Daoy (cell line): Measurements from ENCODE around the gene FAM234A. TPM values are rescaled to one million over a fixed set of nuclear protein-coding genes. Genes with fewer than 3 reads are reported as not detected.

Experiments used
- DNase-seq: peaks from one replicate; pipeline ENCODE4 v3.0.0-alpha.2; 2015; ENCODE audit warnings: low read depth
- total RNA-seq: library from RNA; depleted of rRNA; stranded (reverse); fragments of >200 nt; shearing (Covaris generic); gene quantifications from 2 replicates; pipeline ENCODE4 v1.2.3, GENCODE V29; 2014; rRNA removed

FAM234A gene
- total RNA-seq, 1 experiment from 2014 or later = 29.1 TPM

DNA sequence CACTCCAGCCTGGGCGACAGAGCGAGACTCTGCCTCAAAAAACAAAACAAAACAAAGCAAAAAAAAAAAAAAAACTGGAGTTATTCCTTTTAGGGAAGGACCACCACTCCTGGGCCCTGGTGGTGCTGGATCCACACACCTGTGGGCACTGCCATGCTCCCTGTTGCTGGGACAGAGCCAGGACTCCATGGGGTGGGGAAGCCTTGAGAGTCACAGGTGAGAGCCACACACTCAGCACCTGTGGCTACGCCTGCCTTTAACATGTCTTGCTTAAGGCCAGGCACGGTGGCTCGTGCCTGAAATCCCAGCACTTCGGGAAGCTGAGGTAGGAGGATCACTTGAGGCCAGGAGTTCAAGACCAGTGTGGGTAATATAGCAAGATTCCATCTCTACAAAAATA lies 66.6 kb downstream of the FAM234A start:
- no peak for DNase-seq

DNA sequence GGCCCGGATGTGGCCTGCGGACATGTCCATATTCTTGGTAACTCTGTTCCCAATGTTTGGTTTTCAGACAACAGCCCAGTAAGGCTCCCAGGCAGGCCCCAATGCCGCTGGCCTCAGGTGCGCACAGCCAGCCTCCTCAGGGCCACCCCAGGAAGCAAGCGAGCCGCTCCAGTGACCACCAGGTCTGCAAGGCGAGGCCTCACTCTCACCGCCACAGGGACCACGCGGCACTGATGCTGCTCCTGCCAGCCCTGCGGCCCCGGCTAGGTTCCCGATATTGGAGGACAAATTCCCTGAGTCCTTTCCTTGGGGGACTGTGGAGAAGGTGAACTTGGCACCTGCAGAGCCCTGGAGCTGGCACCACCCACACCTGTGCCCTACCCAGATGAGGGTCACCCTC lies 67.3 kb downstream of the FAM234A start:
- DNase-seq = no peak

DNA sequence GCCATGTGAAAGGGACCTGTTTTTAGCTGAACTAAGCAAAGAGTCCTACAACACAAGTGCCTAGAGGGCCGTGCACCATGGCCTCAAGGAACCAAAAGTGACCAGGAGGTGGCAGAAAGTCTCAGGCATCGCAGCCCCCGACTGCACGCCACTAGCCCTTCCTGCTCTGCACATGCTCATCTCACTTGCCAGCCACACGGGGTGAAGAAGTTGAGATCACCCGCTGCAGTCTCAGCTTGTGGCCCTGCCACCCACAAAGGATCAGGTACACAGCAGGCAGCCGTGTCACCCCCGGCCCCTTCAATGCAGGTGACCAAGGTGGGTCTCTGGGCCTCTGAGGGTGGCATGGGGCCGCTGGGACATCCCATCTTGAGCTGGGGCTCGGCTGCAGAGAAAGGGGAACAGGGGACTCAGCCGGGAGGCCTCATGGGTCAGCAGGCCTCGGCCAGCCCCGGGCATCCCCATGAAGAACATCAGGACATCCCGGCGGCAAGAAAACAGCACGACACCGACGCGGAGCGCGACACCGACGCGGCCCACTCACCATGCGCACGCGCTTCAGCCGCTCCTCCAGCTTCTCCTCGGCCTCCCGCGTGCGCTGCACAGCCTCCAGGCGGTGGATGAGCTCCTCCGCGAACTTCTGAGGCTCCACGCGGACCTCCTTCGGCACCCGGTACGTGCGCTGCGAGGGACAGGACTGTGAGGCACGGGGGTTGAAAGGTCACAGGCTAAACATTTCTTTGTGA lies 69.3 kb downstream of the FAM234A start:
- DNase-seq = no peak

GRCh38 chr16:305916-306626 lies 71.5 kb downstream of the FAM234A start:
- DNase-seq = no peak

DNA sequence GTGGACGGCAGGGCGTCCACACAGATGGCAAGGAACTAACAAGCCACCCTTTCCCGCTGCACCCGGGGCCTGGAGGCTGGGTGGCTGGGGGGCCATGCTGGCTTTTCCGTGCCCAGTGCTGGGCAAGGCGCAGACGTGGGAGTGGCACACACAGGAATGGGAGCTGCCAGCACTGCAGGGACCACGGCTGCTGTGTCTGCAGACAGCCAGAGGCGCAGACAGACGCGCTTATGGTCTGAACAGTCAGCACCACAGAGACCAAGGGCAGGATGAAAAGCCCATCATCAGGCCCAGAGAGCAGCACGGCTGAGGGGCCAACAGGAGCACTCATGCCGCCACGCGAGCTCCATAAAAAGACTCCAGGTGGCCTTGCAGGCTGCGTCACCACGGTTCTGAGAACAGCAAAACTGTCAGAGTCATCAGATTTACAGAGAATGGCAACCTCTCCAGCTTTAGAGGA lies 72.3 kb downstream of the FAM234A start:
- no peak for DNase-seq

DNA sequence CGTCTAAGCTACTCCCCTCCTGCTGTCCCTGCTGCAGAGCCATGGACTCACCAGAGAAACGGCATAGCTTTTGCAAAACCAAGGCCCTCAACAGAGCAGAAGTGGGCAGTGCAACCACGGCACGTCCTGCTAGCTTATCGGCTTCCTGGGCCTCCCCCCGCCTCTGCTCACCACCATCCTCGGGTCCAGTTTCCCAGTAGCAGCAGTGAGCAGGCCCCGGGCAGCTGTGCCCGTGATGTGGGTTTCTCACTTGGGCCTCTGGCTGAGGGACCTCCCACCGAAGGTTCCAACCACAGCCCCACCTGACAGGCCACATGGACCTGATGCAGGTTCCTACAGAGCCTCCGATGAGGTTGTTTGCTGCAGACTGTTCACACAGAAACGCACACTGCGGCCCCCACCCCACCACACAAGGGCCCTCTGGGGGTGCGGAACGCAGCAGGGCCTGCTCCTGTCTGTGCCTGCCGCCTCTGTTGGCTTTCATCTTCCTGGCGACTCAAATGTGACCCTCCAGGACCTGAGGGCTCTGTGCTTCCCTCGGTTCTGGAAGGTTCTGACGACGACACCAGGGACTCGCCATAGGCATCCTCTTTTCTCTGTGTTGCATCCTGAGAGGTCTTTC lies 73.2 kb downstream of the FAM234A start:
- DNase-seq = no peak

GRCh38 chr16:309476-309875 lies 74.9 kb downstream of the FAM234A start:
- no peak for DNase-seq

DNA sequence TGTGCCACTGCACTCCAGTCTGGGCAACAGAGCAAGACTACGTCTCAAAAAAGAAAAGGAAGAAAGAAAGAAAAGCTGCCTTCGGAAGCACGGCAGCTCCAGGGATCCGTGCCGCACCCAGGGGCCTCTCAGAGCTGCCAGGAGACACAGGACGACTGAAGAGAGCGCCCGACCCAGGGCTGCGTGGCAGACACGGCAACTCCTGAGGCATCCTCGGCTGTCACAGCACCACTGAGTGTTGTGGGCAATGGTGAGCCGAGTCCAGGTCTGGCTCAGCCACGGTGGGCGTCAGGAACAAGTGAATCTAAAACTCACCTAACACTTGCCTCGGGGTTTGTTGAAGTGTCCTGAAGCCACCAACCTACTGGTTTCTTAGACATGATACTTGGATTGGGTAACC lies 77.1 kb downstream of the FAM234A start:
- DNase-seq = no peak

DNA sequence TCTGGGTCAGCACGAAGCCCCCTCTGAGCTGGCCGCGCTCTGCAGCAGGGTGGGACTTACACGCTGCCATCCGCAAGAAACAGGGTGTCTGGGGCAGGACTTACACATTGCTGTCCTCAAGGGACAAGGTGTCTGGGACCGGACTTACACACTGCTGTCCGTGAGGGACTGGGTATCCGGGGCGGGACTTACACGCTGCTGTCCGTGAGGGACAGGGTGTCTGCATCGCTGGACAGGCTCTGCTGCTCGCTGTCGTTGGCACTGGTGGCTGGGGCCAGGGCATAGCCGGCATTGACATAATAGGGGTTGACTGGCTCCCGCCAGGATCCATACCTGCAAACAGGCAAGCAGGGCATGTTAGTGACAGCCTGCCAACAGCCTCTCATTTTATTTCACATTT lies 79.7 kb downstream of the FAM234A start:
- no peak for DNase-seq

- DNase-seq = no peak
Measured at GRCh38 chr16:314795-315299, 80.2 kb downstream of the FAM234A start.

Other genes with a start within 250 kb of the FAM234A start
- gene POLR3K, start 181.2 kb upstream of the FAM234A start, total RNA-seq = 3.2 and 10.8 TPM in 2 replicates
- gene SNRNP25, start 181.0 kb upstream of the FAM234A start, total RNA-seq = 24.3 and 30.8 TPM in 2 replicates
- 4.7 and 9.3 TPM in 2 replicates for gene RHBDF1, start 162.2 kb upstream of the FAM234A start, total RNA-seq
- 55.8 and 72.2 TPM in 2 replicates for gene MPG, start 156.6 kb upstream of the FAM234A start, total RNA-seq
- gene NPRL3, start 96.1 kb upstream of the FAM234A start, total RNA-seq = 2.6 and 3.3 TPM in 2 replicates
- not detected in 2 replicates for gene HBZ, start 82.2 kb upstream of the FAM234A start, total RNA-seq
- gene HBM, start 68.8 kb upstream of the FAM234A start, total RNA-seq = not detected in 2 replicates
- gene HBA2, start 61.9 kb upstream of the FAM234A start, total RNA-seq = 3.5 TPM in 1 of 2 replicates, not detected in the other
- gene HBA1, start 58.1 kb upstream of the FAM234A start, total RNA-seq = not detected in 2 replicates
- not detected in 2 replicates for gene HBQ1, start 54.4 kb upstream of the FAM234A start, total RNA-seq
- 35.5 and 42.3 TPM in 2 replicates for gene LUC7L, start 5.4 kb upstream of the FAM234A start, total RNA-seq
- gene RGS11, start 41.1 kb downstream of the FAM234A start, total RNA-seq = 0.06 TPM in 1 of 2 replicates, not detected in the other
- not detected in 2 replicates for gene ARHGDIG, start 45.8 kb downstream of the FAM234A start, total RNA-seq
- 0.46 TPM in 1 of 2 replicates, not detected in the other for gene PDIA2, start 48.3 kb downstream of the FAM234A start, total RNA-seq
- gene AXIN1, start 117.9 kb downstream of the FAM234A start, total RNA-seq = 18.1 and 19.3 TPM in 2 replicates
- 128 and 141 TPM in 2 replicates for gene MRPL28, start 135.7 kb downstream of the FAM234A start, total RNA-seq
- 12.1 and 22.1 TPM in 2 replicates for gene PGAP6, start 147.2 kb downstream of the FAM234A start, total RNA-seq
- gene NME4, start 162.4 kb downstream of the FAM234A start, total RNA-seq = 35.6 and 39.9 TPM in 2 replicates
- 1.3 and 4.2 TPM in 2 replicates for gene DECR2, start 167.1 kb downstream of the FAM234A start, total RNA-seq
- gene RAB11FIP3, start 190.8 kb downstream of the FAM234A start, total RNA-seq = 6.2 and 10.4 TPM in 2 replicates